AG10803 (cell line): ENCODE measurements around the gene TOP3B.

Experiments
- DNase-seq: peaks from one replicate; pipeline ENCODE4 v3.0.0; 2010; ENCODE audit warnings: low read depth
- H3K4me3 ChIP-seq: 2 replicates; pipeline ENCODE4 v1.5.1; 2011; ENCODE audit warnings: mild to moderate bottlenecking, low read length, control low read depth
- CTCF ChIP-seq: conservative IDR thresholded peaks from 2 replicates; pipeline ENCODE4 v1.5.1; 2011; ENCODE audit warnings: mild to moderate bottlenecking, low read length, control low read depth, inconsistent platforms

TOP3B gene

DNA sequence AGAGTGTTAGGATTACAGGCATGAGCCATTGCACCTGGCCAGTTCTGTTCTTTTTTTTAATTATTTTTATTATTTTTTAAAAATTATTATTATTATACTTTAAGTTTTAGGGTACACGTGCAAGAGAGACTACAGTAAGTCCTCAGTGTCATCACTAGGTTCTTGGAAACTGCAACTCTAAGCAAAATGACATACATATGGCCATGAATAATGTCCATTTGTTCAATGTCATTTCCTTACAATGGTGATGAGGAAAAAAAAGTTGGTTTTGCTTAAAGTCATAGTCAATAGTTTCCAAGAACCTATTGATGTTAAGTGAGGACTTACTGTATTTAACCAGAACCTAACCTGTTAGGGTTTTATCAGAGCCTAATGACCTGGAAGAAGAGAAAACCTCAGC is 29.4 kb upstream of the TOP3B start:
- TF ChIP-seq CTCF: no peak
- no peak for DNase-seq

DNA sequence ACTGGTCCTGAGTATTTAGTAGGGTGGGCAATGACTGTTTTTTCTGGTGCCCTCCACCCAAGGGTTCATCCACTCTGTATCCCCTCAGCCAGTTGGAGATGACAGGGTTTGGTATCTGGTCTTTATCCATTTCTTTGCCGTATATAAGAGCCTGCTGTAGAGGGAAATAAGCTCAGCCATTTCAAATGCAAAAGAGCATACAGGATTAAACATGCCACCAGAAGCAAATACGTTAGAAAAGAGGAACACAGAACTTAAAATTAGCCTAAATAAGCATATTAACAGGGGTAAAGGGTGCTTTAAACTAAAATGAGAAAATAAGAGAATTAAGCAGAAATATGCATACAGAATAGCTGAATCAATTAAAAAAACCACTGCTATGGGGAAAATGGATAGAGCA is 27.8 kb upstream of the TOP3B start:
- no peak for DNase-seq
- H3K4me3 ChIP-seq: no peak overlapping the region
- TF ChIP-seq CTCF: no peak

More for the DNA sequence above, 29.4 kb upstream of the TOP3B start:
- no peak overlapping the region for H3K4me3 ChIP-seq

DNA sequence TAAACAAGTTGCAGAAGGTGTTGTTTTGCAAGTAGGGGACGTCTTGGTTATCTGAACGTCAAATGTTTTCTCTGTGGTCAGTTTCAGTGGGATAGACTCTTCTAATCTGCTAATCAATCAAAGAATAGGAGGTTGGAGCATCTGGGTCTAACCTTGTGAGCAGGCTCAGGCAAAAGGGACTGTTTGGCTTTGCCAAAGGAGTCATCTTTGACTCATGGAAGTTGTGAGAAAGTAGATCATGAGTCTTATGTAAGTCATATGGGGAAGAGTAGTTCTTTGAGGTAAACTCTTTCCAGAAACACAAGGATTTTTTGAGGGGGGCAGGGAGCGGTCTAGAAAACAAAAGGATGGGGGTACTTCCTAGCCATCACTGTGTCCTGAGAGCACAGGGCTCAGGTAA is 27.1 kb upstream of the TOP3B start:
- DNase-seq: no peak
- TF ChIP-seq CTCF: no peak
- no peak overlapping the region for H3K4me3 ChIP-seq

- TF ChIP-seq CTCF: no peak
- no peak overlapping the region for H3K4me3 ChIP-seq
- DNase-seq: no peak
Observed at GRCh38 chr22:22006596-22006990, 24.0 kb upstream of the TOP3B start.

- no peak for DNase-seq
- no peak for TF ChIP-seq CTCF
- H3K4me3 ChIP-seq: no peak overlapping the region
Observed at GRCh38 chr22:22005945-22006595, 23.5 kb upstream of the TOP3B start.

DNA sequence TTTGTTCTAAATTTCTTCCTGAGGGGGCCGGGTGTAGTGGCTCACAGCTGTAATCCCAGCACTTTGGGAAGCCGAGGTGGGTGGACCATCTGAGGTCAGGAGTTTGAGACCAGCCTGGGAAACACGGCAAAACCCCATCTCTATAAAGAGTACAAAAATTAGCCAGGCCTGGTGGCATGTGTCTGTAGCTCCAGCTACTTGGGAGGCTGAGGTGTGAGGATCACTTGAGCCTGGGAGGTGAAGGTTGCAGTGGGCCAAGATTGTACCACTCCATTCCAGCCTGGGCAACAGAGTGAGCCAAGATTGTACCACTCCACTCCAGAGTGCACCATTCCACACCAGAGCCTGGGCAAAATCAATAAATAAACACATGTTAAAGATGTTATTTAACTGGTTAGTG is 20.6 kb upstream of the TOP3B start:
- H3K4me3 ChIP-seq: no peak overlapping the region
- no peak for DNase-seq
- TF ChIP-seq CTCF: no peak

GRCh38 chr22:22002526-22003055 is 20.0 kb upstream of the TOP3B start:
- H3K4me3 ChIP-seq: no peak overlapping the region
- no peak for DNase-seq
- TF ChIP-seq CTCF: no peak
